GM23248 (cell line): ENCODE measurements around the gene TBX2. TPM values are rescaled to one million over a fixed set of nuclear protein-coding genes. Genes with fewer than 3 reads are reported as not detected.
A peak's percentile ranks its signal among the peaks of the same experiment; 100 is the strongest.

ENCODE experiments used
- DNase-seq: peaks from one replicate; pipeline ENCODE4 v3.0.0-alpha.2; 2015
- H2AFZ ChIP-seq: fragments of 200-600 bp; sonication (generic); 2 replicates; pipeline ENCODE4 v1.6.1; 2016; ENCODE audit warnings: antibody characterized with exemption
- H3F3A ChIP-seq: fragments of 200-600 bp; sonication (generic); 2 replicates; pipeline ENCODE4 v1.6.1; 2016; ENCODE audit warnings: mild to moderate bottlenecking, antibody characterized with exemption, mixed run types; ENCODE audit not compliant: insufficient read depth
- H3K27ac ChIP-seq: fragments of 200-600 bp; sonication (generic); 2 replicates; pipeline ENCODE4 v1.5.1; 2016; ENCODE audit warnings: mild to moderate bottlenecking
- H3K27me3 ChIP-seq: fragments of 200-600 bp; sonication (generic); replicated peaks from 2 replicates; pipeline ENCODE4 v1.6.1; 2016; ENCODE audit warnings: mild to moderate bottlenecking; ENCODE audit not compliant: insufficient read depth
- H3K36me3 ChIP-seq: fragments of 200-600 bp; sonication (generic); 2 replicates; pipeline ENCODE4 v1.6.1; 2016; ENCODE audit warnings: low read depth, mild to moderate bottlenecking
- H3K4me1 ChIP-seq: fragments of 200-600 bp; sonication (generic); 2 replicates; pipeline ENCODE4 v1.6.1; 2016; ENCODE audit warnings: mild to moderate bottlenecking; ENCODE audit not compliant: insufficient read depth
- H3K4me2 ChIP-seq: fragments of 200-600 bp; sonication (generic); one replicate; pipeline ENCODE4 v1.6.1; 2016; ENCODE audit warnings: mild to moderate bottlenecking; ENCODE audit not compliant: unreplicated experiment
- H3K4me3 ChIP-seq: fragments of 200-600 bp; sonication (generic); 2 replicates; pipeline ENCODE4 v1.5.1; 2016; ENCODE audit warnings: mild to moderate bottlenecking
- H3K79me2 ChIP-seq: fragments of 200-600 bp; sonication (generic); 2 replicates; pipeline ENCODE4 v1.6.1; 2016; ENCODE audit warnings: mild to moderate bottlenecking; ENCODE audit not compliant: insufficient read depth
- H3K9ac ChIP-seq: fragments of 200-600 bp; sonication (generic); 2 replicates; pipeline ENCODE4 v1.6.1; 2016; ENCODE audit warnings: mild to moderate bottlenecking
- H3K9me2 ChIP-seq: fragments of 200-600 bp; sonication (generic); 2 replicates; pipeline ENCODE4 v1.6.1; 2016; ENCODE audit warnings: mixed run types, mild to moderate bottlenecking, moderate library complexity; ENCODE audit not compliant: insufficient read depth
- H3K9me3 ChIP-seq: fragments of 200-600 bp; sonication (generic); one replicate; pipeline ENCODE4 v1.6.1; 2017; ENCODE audit warnings: low read depth
- H4K20me1 ChIP-seq: fragments of 200-600 bp; sonication (generic); 2 replicates; pipeline ENCODE4 v1.6.0; 2016; ENCODE audit not compliant: insufficient read depth
- EZH2 ChIP-seq: fragments of 200-600 bp; sonication (generic); IDR thresholded peaks from 2 replicates; pipeline ENCODE4 v1.6.1; 2018; ENCODE audit warnings: antibody characterized with exemption, mild to moderate bottlenecking; ENCODE audit not compliant: insufficient read depth, poor library complexity, severe bottlenecking
- EZH2phosphoT487 ChIP-seq: fragments of 200-600 bp; sonication (generic); IDR thresholded peaks from 2 replicates; pipeline ENCODE4 v1.6.1; 2018; ENCODE audit warnings: antibody characterized with exemption, moderate library complexity, mild to moderate bottlenecking, low read depth; ENCODE audit not compliant: insufficient read depth
- WGBS, 2 experiments: methylation state at CpG; one replicate each; pipeline ENCODE4 v1.1.6; 2015 to 2017; ENCODE audit warnings: low lambda C conversion rate in 2 of 2, low coverage in 1 of 2; ENCODE audit errors: missing lambda C conversion rate in 2 of 2; 5-methylcytosine and 5-hydroxymethylcytosine counted together
- in situ Hi-C: fragments of 300-500 bp; cut with MboI; formaldehyde crosslinking; loops from 2 replicates; pipeline ENCODE4 v1.15.0; 2020
- polyA plus RNA-seq: library from polyadenylated mRNA; unstranded; fragments of >200 nt; fragmentation: Nextera tagmentation; extraction: Ambion mirVana; gene quantifications from 2 replicates; pipeline ENCODE4 v1.2.1, GENCODE V29; 2016
- total RNA-seq: library from RNA; depleted of rRNA; stranded (reverse); fragments of >200 nt; shearing (Covaris generic); gene quantifications from 2 replicates; pipeline ENCODE4 v1.2.3, GENCODE V29; 2014; rRNA removed

Gene TBX2
- 9.9 and 11.1 TPM in 2 replicates for total RNA-seq
- polyA plus RNA-seq: 1.7 and 2.1 TPM in 2 replicates

- TF ChIP-seq EZH2phosphoT487 (no peak), EZH2 (no peak)
- 1 to 2% methylated on average over 46 to 68 of the region's 98 CpGs for WGBS, 2 experiments
- H3K9me2 ChIP-seq: no peaks in the 10 kb centered on the region
- H3K9me3 ChIP-seq: no peaks in the 10 kb centered on the region
- peaks cover 55% of the 10 kb centered on the region for H3K79me2 ChIP-seq
- H3F3A ChIP-seq: no peaks in the 10 kb centered on the region
- no peaks in the 10 kb centered on the region for H3K27me3 ChIP-seq
- 0 out of 2 replicates have a peak, but pooled peaks cover 10% of the 10 kb centered on the region for H3K4me1 ChIP-seq
- peak within 1 kb of the TSS; percentile 99 for H3K4me2 ChIP-seq
- in situ Hi-C loops: loop anchor here (10.0 to 25.0 kb wide), 2 partner anchors 385 to 687 kb away; no protein-coding TSS in a partner anchor
- H3K36me3 ChIP-seq: no peaks in the 10 kb centered on the region; the same call in 1 of the 2 replicates
- H3K27ac ChIP-seq: peak within 1 kb of the TSS; percentile 83
- H3K9ac ChIP-seq: peak within 1 kb of the TSS; percentile 95
- no peaks in the 10 kb centered on the region for H4K20me1 ChIP-seq
- H3K4me3 ChIP-seq: peak within 1 kb of the TSS; percentile 92
- H2AFZ ChIP-seq: peak within 1 kb of the TSS; percentile 80
- DNase-seq: peak; percentile 92
Observed at GRCh38 chr17:61399131-61400065, at the start of gene TBX2. Gene TBX2 (plus strand): TSS chr17:61399843. CDS start chr17:61400177, 334 bp downstream.

- DNase-seq: no peak
- H3K27me3 ChIP-seq: no peaks in the 10 kb centered on the region
- no peak overlapping the region for H3K4me3 ChIP-seq
- H3K36me3 ChIP-seq: no peaks in the 10 kb centered on the region
- H3K4me2 ChIP-seq: no peak overlapping the region
- 0 out of 2 replicates have a peak, but pooled peaks cover 4% of the 10 kb centered on the region for H3K4me1 ChIP-seq
- H3K9me3 ChIP-seq: no peaks in the 10 kb centered on the region
- no peak overlapping the region for H2AFZ ChIP-seq
- 0 out of 2 replicates have a peak, but pooled peaks cover 5% of the 10 kb centered on the region for H3F3A ChIP-seq
- in situ Hi-C loops: no loop called here
- 83 to 86% methylated on average over 5 of the region's 5 CpGs for WGBS, 2 experiments
- H3K79me2 ChIP-seq: no peaks in the 10 kb centered on the region
- no peak overlapping the region for H3K9ac ChIP-seq
- H3K27ac ChIP-seq: no peak overlapping the region
- TF ChIP-seq EZH2phosphoT487 (no peak), EZH2 (no peak)
- H3K9me2 ChIP-seq: no peaks in the 10 kb centered on the region
- H4K20me1 ChIP-seq: no peaks in the 10 kb centered on the region
Observed at GRCh38 chr17:61351745-61352407, 47.8 kb upstream of the TBX2 start.

GRCh38 chr17:61352408-61352770 lies 47.3 kb upstream of the TBX2 start:
- Histone ChIP-seq H3K4me2 (no peak overlapping the region), H3K27ac (no peak overlapping the region), H3K79me2 (no peaks in the 10 kb centered on the region), H3K9me3 (no peaks in the 10 kb centered on the region), H3F3A (0 out of 2 replicates have a peak, but pooled peaks cover 5% of the 10 kb centered on the region), H3K4me1 (0 out of 2 replicates have a peak, but pooled peaks cover 5% of the 10 kb centered on the region), H3K36me3 (no peaks in the 10 kb centered on the region), H2AFZ (no peak overlapping the region), H4K20me1 (no peaks in the 10 kb centered on the region), H3K9ac (no peak overlapping the region), H3K9me2 (no peaks in the 10 kb centered on the region), H3K4me3 (no peak overlapping the region), H3K27me3 (no peaks in the 10 kb centered on the region)
- WGBS, 2 experiments: 84 to 89% methylated on average over 7 of the region's 7 CpGs
- no peak for DNase-seq
- TF ChIP-seq EZH2phosphoT487 (no peak), EZH2 (no peak)
- in situ Hi-C loops: no loop called here

GRCh38 chr17:61352781-61353491 lies 46.7 kb upstream of the TBX2 start:
- WGBS, 2 experiments: 92 to 93% methylated on average over 12 of the region's 12 CpGs
- H3F3A ChIP-seq: 0 out of 2 replicates have a peak, but pooled peaks cover 5% of the 10 kb centered on the region
- in situ Hi-C loops: no loop called here
- no peaks in the 10 kb centered on the region for H3K9me3 ChIP-seq
- no peak for DNase-seq
- no peak overlapping the region for H2AFZ ChIP-seq
- H3K9me2 ChIP-seq: no peaks in the 10 kb centered on the region
- H3K9ac ChIP-seq: no peak overlapping the region
- no peaks in the 10 kb centered on the region for H3K27me3 ChIP-seq
- H3K27ac ChIP-seq: no peak overlapping the region
- H3K4me3 ChIP-seq: no peak overlapping the region
- no peaks in the 10 kb centered on the region for H4K20me1 ChIP-seq
- H3K79me2 ChIP-seq: no peaks in the 10 kb centered on the region
- no peaks in the 10 kb centered on the region for H3K36me3 ChIP-seq
- no peak for TF ChIP-seq EZH2
- TF ChIP-seq EZH2phosphoT487: no peak
- H3K4me2 ChIP-seq: no peak overlapping the region
- 0 out of 2 replicates have a peak, but pooled peaks cover 5% of the 10 kb centered on the region for H3K4me1 ChIP-seq
